ENCODE data around the gene PIGR. TPM values are rescaled to one million over a fixed set of nuclear protein-coding genes. Genes with fewer than 3 reads are reported as not detected.

Gene PIGR
- polyA plus RNA-seq, 1 of the 3 experiments (the other 2 are of a cell fraction), result not detected

DNA sequence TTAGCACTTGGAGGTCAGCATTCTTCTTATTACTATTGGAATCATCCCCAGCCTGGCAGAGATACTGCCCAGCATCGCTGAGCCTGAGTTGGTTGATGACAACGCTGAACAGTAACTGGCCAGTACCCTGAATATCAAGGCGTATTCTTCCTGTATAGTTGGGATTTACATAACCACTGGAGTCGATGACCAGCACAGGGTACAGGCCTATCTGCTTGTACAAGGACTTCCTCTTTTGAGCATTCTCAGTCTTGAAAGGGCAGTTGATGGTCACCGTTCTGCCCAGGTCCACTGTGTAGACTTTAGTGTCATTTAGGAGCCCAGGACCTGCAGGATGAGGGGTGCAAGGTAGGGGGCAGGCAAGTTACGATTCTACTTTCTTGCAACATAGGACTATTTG is 8.8 kb downstream of the PIGR start:
- Histone ChIP-seq H3K27me3 (ENCODE audit: insufficient read depth) (peaks cover 16% of the 10 kb centered on the region; the same call in 1 of the 2 replicates), H3K9ac (no peak overlapping the region), H3K4me1 (ENCODE audit: control insufficient read depth in 1 of 2, insufficient read depth in 2 of 2, low read depth in 1 of 2, low read length in 1 of 2) (no peaks in the 10 kb centered on the region), H3F3A (replicated peaks; ENCODE audit: insufficient read depth) (no peaks in the 10 kb centered on the region), H2AFZ (ENCODE audit: low read depth) (no peak overlapping the region), H3K9me3 (no peaks in the 10 kb centered on the region), H3K27ac (ENCODE audit: low read depth in 2 of 2, low read length in 1 of 2) (no peak overlapping the region), H3K9me2 (no peaks in the 10 kb centered on the region), H3K4me2 (no peak overlapping the region), H3K79me2 (ENCODE audit: insufficient read depth) (no peaks in the 10 kb centered on the region), H3K36me3 (replicated peaks in 1 of 2; ENCODE audit: control insufficient read depth in 1 of 2, insufficient read depth in 2 of 2, low read length in 1 of 2) (no peaks in the 10 kb centered on the region), H4K20me1 (ENCODE audit: insufficient read depth) (no peaks in the 10 kb centered on the region), H3K4me3 (ENCODE audit: low read depth in 2 of 2, low read length in 1 of 2) (no peak overlapping the region)
- POLR2A ChIA-PET, result no interaction called here
- TF ChIP-seq, protein P1, sequence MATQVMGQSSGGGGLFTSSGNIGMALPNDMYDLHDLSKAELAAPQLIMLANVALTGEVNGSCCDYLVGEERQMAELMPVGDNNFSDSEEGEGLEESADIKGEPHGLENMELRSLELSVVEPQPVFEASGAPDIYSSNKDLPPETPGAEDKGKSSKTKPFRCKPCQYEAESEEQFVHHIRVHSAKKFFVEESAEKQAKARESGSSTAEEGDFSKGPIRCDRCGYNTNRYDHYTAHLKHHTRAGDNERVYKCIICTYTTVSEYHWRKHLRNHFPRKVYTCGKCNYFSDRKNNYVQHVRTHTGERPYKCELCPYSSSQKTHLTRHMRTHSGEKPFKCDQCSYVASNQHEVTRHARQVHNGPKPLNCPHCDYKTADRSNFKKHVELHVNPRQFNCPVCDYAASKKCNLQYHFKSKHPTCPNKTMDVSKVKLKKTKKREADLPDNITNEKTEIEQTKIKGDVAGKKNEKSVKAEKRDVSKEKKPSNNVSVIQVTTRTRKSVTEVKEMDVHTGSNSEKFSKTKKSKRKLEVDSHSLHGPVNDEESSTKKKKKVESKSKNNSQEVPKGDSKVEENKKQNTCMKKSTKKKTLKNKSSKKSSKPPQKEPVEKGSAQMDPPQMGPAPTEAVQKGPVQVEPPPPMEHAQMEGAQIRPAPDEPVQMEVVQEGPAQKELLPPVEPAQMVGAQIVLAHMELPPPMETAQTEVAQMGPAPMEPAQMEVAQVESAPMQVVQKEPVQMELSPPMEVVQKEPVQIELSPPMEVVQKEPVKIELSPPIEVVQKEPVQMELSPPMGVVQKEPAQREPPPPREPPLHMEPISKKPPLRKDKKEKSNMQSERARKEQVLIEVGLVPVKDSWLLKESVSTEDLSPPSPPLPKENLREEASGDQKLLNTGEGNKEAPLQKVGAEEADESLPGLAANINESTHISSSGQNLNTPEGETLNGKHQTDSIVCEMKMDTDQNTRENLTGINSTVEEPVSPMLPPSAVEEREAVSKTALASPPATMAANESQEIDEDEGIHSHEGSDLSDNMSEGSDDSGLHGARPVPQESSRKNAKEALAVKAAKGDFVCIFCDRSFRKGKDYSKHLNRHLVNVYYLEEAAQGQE (IDR thresholded peaks at IDR 0.05; ENCODE audit: low read depth, low read length), result no peak
- TF ChIP-seq MEF2A (IDR thresholded peaks at IDR 0.05; ENCODE audit: borderline replicate concordance, low read depth) (no peak), YY1 (IDR thresholded peaks at IDR 0.05; ENCODE audit: low read depth) (no peak), MXI1 (IDR thresholded peaks at IDR 0.05; ENCODE audit: low read depth, low read length) (no peak), TEAD4 (IDR thresholded peaks at IDR 0.05; ENCODE audit: borderline replicate concordance, insufficient read depth) (no peak)
- CTCF ChIA-PET, result interaction anchor here (2.7 kb wide), 1 partner anchor 25 kb away, joined by 11 read pairs; no protein-coding TSS in a partner anchor
- 52% methylated on average over 5 of the region's 6 CpGs for WGBS (ENCODE audit: low lambda C conversion rate)
- no peak for DNase-seq

DNA sequence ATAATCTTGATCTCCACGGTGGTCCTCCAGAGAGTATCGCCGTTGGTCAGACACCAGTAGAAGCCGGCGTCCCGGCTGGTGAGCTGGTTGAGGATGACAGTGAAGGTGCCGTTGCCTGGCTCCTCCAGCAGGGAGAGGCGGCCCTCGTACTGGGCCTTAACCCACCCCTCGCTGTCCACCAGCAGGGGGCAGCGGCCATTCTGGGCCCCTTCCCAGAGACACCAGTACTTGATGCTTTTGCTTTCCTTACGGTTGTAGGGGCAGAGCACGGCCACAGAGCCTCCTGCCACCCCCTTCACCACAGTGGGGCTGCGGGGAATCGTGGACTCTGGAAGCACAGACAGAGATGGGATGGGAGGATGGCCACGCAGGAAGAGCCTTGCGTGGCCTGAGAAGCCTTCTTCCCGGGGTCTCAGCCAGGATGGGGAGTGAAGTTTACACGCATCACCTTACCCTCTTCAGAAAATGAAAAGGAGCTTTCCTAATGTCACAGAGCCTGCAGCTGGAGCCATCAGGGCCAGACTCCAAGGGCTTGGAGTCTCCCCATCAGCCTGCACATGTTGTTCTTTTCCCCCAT is 10.7 kb downstream of the PIGR start:
- ChIA-PET POLR2A (no interaction called here), CTCF (interaction anchor here (0.6 to 2.7 kb wide), 9 partner anchors 9 to 210 kb away, joined by 3 to 13 read pairs (median 4); no protein-coding TSS in a partner anchor)
- Histone ChIP-seq H3K4me1 (ENCODE audit: control insufficient read depth in 1 of 2, insufficient read depth in 2 of 2, low read depth in 1 of 2, low read length in 1 of 2) (no peaks in the 10 kb centered on the region), H3K27ac (ENCODE audit: low read depth in 2 of 2, low read length in 1 of 2) (no peak overlapping the region), H3K79me2 (ENCODE audit: insufficient read depth) (no peaks in the 10 kb centered on the region), H4K20me1 (ENCODE audit: insufficient read depth) (no peaks in the 10 kb centered on the region), H3F3A (replicated peaks; ENCODE audit: insufficient read depth) (no peaks in the 10 kb centered on the region), H3K27me3 (ENCODE audit: insufficient read depth) (peaks cover 4% of the 10 kb centered on the region; the same call in 1 of the 2 replicates), H3K36me3 (replicated peaks in 1 of 2; ENCODE audit: control insufficient read depth in 1 of 2, insufficient read depth in 2 of 2, low read length in 1 of 2) (no peaks in the 10 kb centered on the region), H3K9ac (no peak overlapping the region), H3K9me2 (no peaks in the 10 kb centered on the region), H2AFZ (ENCODE audit: low read depth) (no peak overlapping the region), H3K4me2 (no peak overlapping the region), H3K4me3 (ENCODE audit: low read depth in 2 of 2, low read length in 1 of 2) (no peak overlapping the region), H3K9me3 (no peaks in the 10 kb centered on the region)
- WGBS (ENCODE audit: low lambda C conversion rate), result 71% methylated on average over 6 of the region's 19 CpGs
- TF ChIP-seq, protein P2, sequence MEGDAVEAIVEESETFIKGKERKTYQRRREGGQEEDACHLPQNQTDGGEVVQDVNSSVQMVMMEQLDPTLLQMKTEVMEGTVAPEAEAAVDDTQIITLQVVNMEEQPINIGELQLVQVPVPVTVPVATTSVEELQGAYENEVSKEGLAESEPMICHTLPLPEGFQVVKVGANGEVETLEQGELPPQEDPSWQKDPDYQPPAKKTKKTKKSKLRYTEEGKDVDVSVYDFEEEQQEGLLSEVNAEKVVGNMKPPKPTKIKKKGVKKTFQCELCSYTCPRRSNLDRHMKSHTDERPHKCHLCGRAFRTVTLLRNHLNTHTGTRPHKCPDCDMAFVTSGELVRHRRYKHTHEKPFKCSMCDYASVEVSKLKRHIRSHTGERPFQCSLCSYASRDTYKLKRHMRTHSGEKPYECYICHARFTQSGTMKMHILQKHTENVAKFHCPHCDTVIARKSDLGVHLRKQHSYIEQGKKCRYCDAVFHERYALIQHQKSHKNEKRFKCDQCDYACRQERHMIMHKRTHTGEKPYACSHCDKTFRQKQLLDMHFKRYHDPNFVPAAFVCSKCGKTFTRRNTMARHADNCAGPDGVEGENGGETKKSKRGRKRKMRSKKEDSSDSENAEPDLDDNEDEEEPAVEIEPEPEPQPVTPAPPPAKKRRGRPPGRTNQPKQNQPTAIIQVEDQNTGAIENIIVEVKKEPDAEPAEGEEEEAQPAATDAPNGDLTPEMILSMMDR (IDR thresholded peaks at IDR 0.05), result peak; percentile 40
- 0 out of 2 replicates have a peak, but pooled peaks have one; percentile 8 for TF ChIP-seq SMC3 (IDR thresholded peaks at IDR 0.05; ENCODE audit: low read depth, low read length)
- no peak for TF ChIP-seq TEAD4 (IDR thresholded peaks at IDR 0.05; ENCODE audit: borderline replicate concordance, insufficient read depth)
- DNase-seq, result peak; percentile 59

All from SK-N-SH (cell line).